Endometrium (tissue), 2 donors: ENCODE measurements around the gene FBLN1.
"Not testable (repeated sequence)": the region's sequence is repeated elsewhere in the genome, so short reads cannot be mapped to it uniquely, and the experiment has no call there.

Experiments used
- FAIRE-seq: peaks from 2 replicates; lab custom pipeline; 2012; peaks lifted over from hg19 to GRCh38; lab: Jason Lieb, UNC
- donor health status: control.
- donor health status: control.

Gene FBLN1

GRCh38 chr22:45502215-45503049, at the start of gene FBLN1:
FBLN1 (plus strand) TSS chr22:45502883; CDS start chr22:45502986, 103 bp downstream.
- FAIRE-seq = no peak

GRCh38 chr22:45453764-45454163, 48.9 kb upstream of the FBLN1 start:
- no peak for FAIRE-seq

GRCh38 chr22:45454275-45454674, 48.4 kb upstream of the FBLN1 start:
- FAIRE-seq = peak; percentile 91

- no peak for FAIRE-seq
Measured at GRCh38 chr22:45455212-45455611, 47.5 kb upstream of the FBLN1 start.

- FAIRE-seq = no peak
Measured at GRCh38 chr22:45455621-45456020, 47.1 kb upstream of the FBLN1 start.

- no peak for FAIRE-seq
Measured at GRCh38 chr22:45456811-45457210, 45.9 kb upstream of the FBLN1 start.

- no peak for FAIRE-seq
Measured at GRCh38 chr22:45458532-45458931, 44.2 kb upstream of the FBLN1 start.

GRCh38 chr22:45459235-45459634, 43.4 kb upstream of the FBLN1 start:
- no peak for FAIRE-seq

- peak; percentile 94 for FAIRE-seq
Measured at GRCh38 chr22:45460288-45461109, 42.2 kb upstream of the FBLN1 start.

GRCh38 chr22:45462034-45462655, 40.5 kb upstream of the FBLN1 start:
- FAIRE-seq = no peak

- not testable (repeated sequence) for FAIRE-seq
Measured at GRCh38 chr22:45463691-45464090, 39.0 kb upstream of the FBLN1 start.

GRCh38 chr22:45465633-45466032, 37.0 kb upstream of the FBLN1 start:
- FAIRE-seq = peak; percentile 85

- no peak for FAIRE-seq
Measured at GRCh38 chr22:45468872-45469271, 33.8 kb upstream of the FBLN1 start.

- peak; percentile 77 for FAIRE-seq
Measured at GRCh38 chr22:45469281-45470073, 33.2 kb upstream of the FBLN1 start.

- FAIRE-seq = no peak
Measured at GRCh38 chr22:45470871-45471270, 31.8 kb upstream of the FBLN1 start.

- FAIRE-seq = no peak
Measured at GRCh38 chr22:45472426-45472825, 30.3 kb upstream of the FBLN1 start.

GRCh38 chr22:45473626-45474237, 29.0 kb upstream of the FBLN1 start:
- FAIRE-seq = peak; percentile 87

- no peak for FAIRE-seq
Measured at GRCh38 chr22:45475063-45475747, 27.5 kb upstream of the FBLN1 start.

GRCh38 chr22:45475851-45476514, 26.7 kb upstream of the FBLN1 start:
- FAIRE-seq = no peak

GRCh38 chr22:45476814-45477213, 25.9 kb upstream of the FBLN1 start:
- no peak for FAIRE-seq
